ENCODE results near the gene IFNA17.
"Not testable (repeated sequence)": the region's sequence is repeated elsewhere in the genome, so short reads cannot be mapped to it uniquely, and the experiment has no call there.

IFNA17 gene

DNA sequence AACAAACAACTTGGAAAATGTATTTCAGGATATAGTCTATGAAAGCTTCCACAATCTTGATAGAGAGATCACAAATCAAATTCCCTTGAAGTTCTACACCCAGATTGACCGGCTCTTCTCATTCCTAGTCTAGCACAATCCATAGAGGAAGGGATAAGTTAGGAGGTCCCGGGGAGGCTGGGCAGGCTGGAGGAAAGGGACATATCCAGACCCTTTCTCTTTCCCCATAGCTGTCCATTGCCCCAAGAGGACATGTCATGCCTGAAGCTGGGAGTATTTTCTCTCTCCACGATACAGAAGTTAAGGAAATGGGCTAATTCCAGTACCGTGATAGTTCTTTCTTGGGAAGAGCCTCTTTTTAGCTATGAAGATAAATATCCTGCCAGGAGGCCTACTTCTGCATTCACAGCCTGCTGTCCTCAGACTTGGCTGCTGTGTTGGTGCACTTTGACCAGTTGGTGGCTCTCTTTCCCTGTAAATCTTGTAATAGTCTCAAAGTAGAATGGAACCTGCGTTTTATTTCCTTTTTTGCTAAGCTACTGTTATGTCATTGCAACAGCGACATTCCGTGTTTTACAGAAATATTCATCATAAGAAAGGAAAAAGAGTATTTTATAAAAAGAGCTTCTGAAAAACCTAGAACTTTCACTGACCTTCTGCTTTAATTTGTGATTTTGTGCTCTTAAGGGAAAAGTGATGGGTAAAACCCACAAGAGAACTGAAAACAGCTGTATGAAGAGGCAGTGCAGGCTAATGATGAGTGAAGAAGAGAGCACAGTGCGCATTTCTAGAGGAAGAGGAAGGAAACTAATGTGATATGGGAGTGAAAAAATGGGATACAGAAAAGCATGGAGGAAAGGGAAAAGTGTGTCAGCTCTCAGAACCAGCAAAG, 7.7 kb upstream of the IFNA17 start:
- POLR2A ChIA-PET; H3K36me3 ChIP-seq (ENCODE audit: control insufficient read depth in 4 of 4, insufficient read depth in 4 of 4, low read length in 3 of 4); H3K27ac ChIP-seq (ENCODE audit: insufficient read depth in 1 of 2, low read depth in 1 of 2, low read length in 2 of 2, poor library complexity in 1 of 2, severe bottlenecking in 2 of 2); H3K27me3 ChIP-seq (replicated peaks in 2 of 5; ENCODE audit: control insufficient read depth in 4 of 5, insufficient read depth in 5 of 5, low read length in 4 of 5); H3K9me3 ChIP-seq (ENCODE audit: control extremely low read depth in 1 of 5, control insufficient read depth in 4 of 5, insufficient read depth in 2 of 5, low read depth in 1 of 5, low read length in 4 of 5); H3K4me1 ChIP-seq (ENCODE audit: control extremely low read depth in 1 of 4, control insufficient read depth in 4 of 4, insufficient read depth in 4 of 4, low read length in 3 of 4): not testable (repeated sequence)
- peak; percentile 72 to 84 (median 81) for DNase-seq
- WGBS (ENCODE audit: insufficient coverage) = 44% methylated on average over 4 of the region's 8 CpGs
- CTCF ChIA-PET = interaction anchor here (0.7 to 3.7 kb wide), 37 partner anchors 9 to 568 kb away, joined by 3 to 24 read pairs (median 4); partner anchors contain the start of gene KLHL9
- peak overlapping the region in 4 of 7 experiments; percentile 13 to 58 (median 29) for H3K4me3 ChIP-seq (ENCODE audit: control insufficient read depth in 1 of 7, extremely low read depth in 1 of 7, insufficient read depth in 4 of 7, low read depth in 2 of 7, low read length in 6 of 7)

DNA sequence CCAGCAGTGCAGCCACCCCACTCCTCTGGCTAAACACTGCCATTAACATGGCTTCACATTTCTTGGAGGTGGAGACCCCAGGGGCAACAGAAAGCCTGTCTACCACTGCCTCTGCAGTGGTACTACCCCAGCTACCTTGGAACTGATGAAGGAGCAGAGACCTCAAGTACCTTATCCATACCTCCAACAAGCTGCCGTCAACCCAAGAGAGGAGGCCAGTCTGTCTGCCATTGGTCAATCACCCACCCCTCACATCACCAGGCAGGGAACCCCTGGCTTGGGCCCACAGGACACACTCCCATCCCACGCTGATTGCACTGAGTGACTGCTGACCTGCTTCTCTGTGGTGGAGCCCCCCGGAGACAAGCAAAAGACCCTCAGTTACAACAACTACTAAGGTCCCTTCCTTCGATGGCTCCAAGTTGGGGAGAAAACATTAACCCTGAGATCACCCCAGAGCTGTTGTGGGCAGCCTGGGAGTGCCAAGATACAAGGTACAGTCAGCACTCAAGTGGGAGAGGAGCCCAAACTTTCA, 6.2 kb upstream of the IFNA17 start:
- Histone ChIP-seq H3K36me3 (ENCODE audit: control insufficient read depth in 4 of 4, insufficient read depth in 4 of 4, low read length in 3 of 4) (no peaks in the 10 kb centered on the region), H3K27me3 (replicated peaks in 2 of 5; ENCODE audit: control insufficient read depth in 4 of 5, insufficient read depth in 5 of 5, low read length in 4 of 5) (no peaks in the 10 kb centered on the region), H3K4me1 (ENCODE audit: control extremely low read depth in 1 of 4, control insufficient read depth in 4 of 4, insufficient read depth in 4 of 4, low read length in 3 of 4) (peaks cover 0 to 3% (median 0%) of the 10 kb centered on the region in 4 experiments), H3K27ac (ENCODE audit: insufficient read depth in 1 of 2, low read depth in 1 of 2, low read length in 2 of 2, poor library complexity in 1 of 2, severe bottlenecking in 2 of 2) (no peak overlapping the region), H3K9me3 (ENCODE audit: control extremely low read depth in 1 of 5, control insufficient read depth in 4 of 5, insufficient read depth in 2 of 5, low read depth in 1 of 5, low read length in 4 of 5) (no peaks in the 10 kb centered on the region), H3K4me3 (ENCODE audit: control insufficient read depth in 1 of 7, extremely low read depth in 1 of 7, insufficient read depth in 4 of 7, low read depth in 2 of 7, low read length in 6 of 7) (no peak overlapping the region)
- CTCF ChIA-PET = interaction anchor here (0.9 to 3.7 kb wide), 9 partner anchors 19 to 228 kb away, joined by 3 to 24 read pairs (median 8); no protein-coding TSS in a partner anchor
- 100% methylated on average over 3 of the region's 4 CpGs for WGBS (ENCODE audit: insufficient coverage)
- POLR2A ChIA-PET = no interaction called here
- no peak for DNase-seq

DNA sequence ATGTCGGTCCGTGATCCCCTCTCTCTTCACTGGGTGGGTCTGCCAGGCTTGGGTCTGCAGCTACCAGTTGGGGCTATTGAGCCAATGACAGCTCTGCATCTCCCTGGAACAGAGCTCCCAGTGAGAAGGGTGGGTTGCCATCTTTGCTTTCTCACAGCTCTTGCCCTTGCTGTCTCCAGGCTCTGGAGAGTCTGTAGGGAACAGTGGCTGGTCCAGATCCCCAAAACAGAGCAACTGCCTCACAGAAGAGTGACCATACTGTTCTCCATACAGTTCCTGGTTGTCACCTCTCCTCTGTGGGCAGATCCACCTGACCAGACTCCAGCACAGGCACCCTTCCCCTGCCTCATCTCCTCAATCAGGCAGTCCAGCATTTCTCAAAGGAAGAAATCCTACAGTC, 5.2 kb upstream of the IFNA17 start:
- no peaks in the 10 kb centered on the region for H3K36me3 ChIP-seq (ENCODE audit: control insufficient read depth in 4 of 4, insufficient read depth in 4 of 4, low read length in 3 of 4)
- no peak overlapping the region for H3K4me3 ChIP-seq (ENCODE audit: control insufficient read depth in 1 of 7, extremely low read depth in 1 of 7, insufficient read depth in 4 of 7, low read depth in 2 of 7, low read length in 6 of 7)
- peaks cover 0 to 3% (median 0%) of the 10 kb centered on the region in 4 experiments for H3K4me1 ChIP-seq (ENCODE audit: control extremely low read depth in 1 of 4, control insufficient read depth in 4 of 4, insufficient read depth in 4 of 4, low read length in 3 of 4)
- H3K9me3 ChIP-seq (ENCODE audit: control extremely low read depth in 1 of 5, control insufficient read depth in 4 of 5, insufficient read depth in 2 of 5, low read depth in 1 of 5, low read length in 4 of 5) = no peaks in the 10 kb centered on the region
- ChIA-PET CTCF (interaction anchor here (1.6 to 3.4 kb wide), 5 partner anchors 15 to 222 kb away, joined by 3 to 18 read pairs (median 7); no protein-coding TSS in a partner anchor), POLR2A (no interaction called here)
- 100% methylated on average over 2 of the region's 2 CpGs for WGBS (ENCODE audit: insufficient coverage)
- H3K27ac ChIP-seq (ENCODE audit: insufficient read depth in 1 of 2, low read depth in 1 of 2, low read length in 2 of 2, poor library complexity in 1 of 2, severe bottlenecking in 2 of 2) = no peak overlapping the region
- DNase-seq = no peak
- no peaks in the 10 kb centered on the region for H3K27me3 ChIP-seq (replicated peaks in 2 of 5; ENCODE audit: control insufficient read depth in 4 of 5, insufficient read depth in 5 of 5, low read length in 4 of 5)

DNA sequence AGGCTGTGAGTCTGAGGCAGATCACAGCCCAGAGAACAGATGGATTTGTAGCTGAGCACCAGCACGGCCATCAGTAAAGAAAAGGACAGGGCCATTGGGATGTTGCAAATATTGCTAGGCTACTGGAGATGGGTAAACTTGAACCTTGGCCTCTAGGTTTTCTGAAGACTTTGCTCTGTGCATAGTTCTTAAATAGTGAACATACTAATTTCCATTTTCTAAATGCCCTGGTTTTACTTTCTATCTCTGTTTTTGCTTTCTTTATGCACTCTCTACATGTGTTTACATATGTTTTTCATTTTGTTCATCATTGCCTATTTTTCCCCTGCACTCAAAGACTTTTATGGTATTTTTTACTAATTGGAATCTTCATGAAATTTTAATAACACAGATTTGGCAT, 10.8 kb downstream of the IFNA17 start, which contains the start of gene IFNA16:
Gene IFNA16 (minus strand): TSS at position 101 of the 400 bp plus-strand sequence. CDS start 6 bp downstream, at position 95.
- H3K4me1 ChIP-seq (ENCODE audit: control extremely low read depth in 1 of 4, control insufficient read depth in 4 of 4, insufficient read depth in 4 of 4, low read length in 3 of 4); H3K27me3 ChIP-seq (replicated peaks in 2 of 5; ENCODE audit: control insufficient read depth in 4 of 5, insufficient read depth in 5 of 5, low read length in 4 of 5); POLR2A ChIA-PET; CTCF ChIA-PET; H3K9me3 ChIP-seq (ENCODE audit: control extremely low read depth in 1 of 5, control insufficient read depth in 4 of 5, insufficient read depth in 2 of 5, low read depth in 1 of 5, low read length in 4 of 5); DNase-seq; H3K27ac ChIP-seq (ENCODE audit: insufficient read depth in 1 of 2, low read depth in 1 of 2, low read length in 2 of 2, poor library complexity in 1 of 2, severe bottlenecking in 2 of 2); H3K4me3 ChIP-seq (ENCODE audit: control insufficient read depth in 1 of 7, extremely low read depth in 1 of 7, insufficient read depth in 4 of 7, low read depth in 2 of 7, low read length in 6 of 7); H3K36me3 ChIP-seq (ENCODE audit: control insufficient read depth in 4 of 4, insufficient read depth in 4 of 4, low read length in 3 of 4): not testable (repeated sequence)
- no CpG with 5 or more reads among the region's 1 CpG for WGBS (ENCODE audit: insufficient coverage)

DNA sequence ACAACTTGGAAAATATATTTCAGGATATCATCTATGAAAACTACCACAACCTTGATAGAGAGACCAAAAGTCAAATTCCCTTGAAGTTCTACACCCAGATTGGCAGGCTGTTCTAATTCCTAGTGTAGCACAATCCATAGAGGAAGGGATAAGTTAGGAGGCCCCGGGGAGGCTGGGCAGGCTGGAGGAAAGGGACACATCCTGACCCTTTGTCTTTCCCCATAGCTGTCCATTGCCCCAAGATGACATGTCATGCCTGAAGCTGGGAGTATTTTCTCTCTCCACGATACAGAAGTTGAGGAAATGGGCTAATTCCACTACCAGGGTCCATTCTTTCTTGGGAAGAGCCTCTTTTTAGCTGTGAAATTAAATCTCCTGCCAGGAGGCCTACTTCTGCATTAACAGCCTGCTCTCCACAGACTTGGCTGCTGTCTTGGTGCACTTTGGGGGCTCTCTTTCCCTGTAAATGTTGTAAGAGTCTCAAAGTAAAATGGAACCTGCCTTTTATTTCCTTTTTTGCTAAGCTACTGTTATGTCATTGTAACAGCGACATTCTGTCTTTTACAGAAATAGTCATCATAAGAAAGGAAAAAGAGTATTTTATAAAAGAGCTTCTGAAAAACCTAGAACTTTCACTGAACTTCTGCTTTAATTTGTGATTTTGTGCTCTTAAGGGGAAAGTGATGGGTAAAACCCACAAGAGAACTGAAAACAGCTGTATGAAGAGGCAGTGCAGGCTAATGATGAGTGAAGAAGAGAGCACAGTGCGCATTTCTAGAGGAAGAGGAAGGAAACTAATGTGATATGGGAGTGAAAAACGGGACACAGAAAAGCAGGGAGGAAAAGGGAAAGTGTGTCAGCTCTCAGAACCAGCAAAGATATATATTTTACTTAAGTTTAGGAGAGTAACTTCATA, 14.4 kb downstream of the IFNA17 start:
- H3K4me1 ChIP-seq (ENCODE audit: control extremely low read depth in 1 of 4, control insufficient read depth in 4 of 4, insufficient read depth in 4 of 4, low read length in 3 of 4); H3K27ac ChIP-seq (ENCODE audit: insufficient read depth in 1 of 2, low read depth in 1 of 2, low read length in 2 of 2, poor library complexity in 1 of 2, severe bottlenecking in 2 of 2); H3K9me3 ChIP-seq (ENCODE audit: control extremely low read depth in 1 of 5, control insufficient read depth in 4 of 5, insufficient read depth in 2 of 5, low read depth in 1 of 5, low read length in 4 of 5); H3K36me3 ChIP-seq (ENCODE audit: control insufficient read depth in 4 of 4, insufficient read depth in 4 of 4, low read length in 3 of 4); H3K27me3 ChIP-seq (replicated peaks in 2 of 5; ENCODE audit: control insufficient read depth in 4 of 5, insufficient read depth in 5 of 5, low read length in 4 of 5); POLR2A ChIA-PET: not testable (repeated sequence)
- peak; percentile 24 to 62 (median 59) for DNase-seq
- H3K4me3 ChIP-seq (ENCODE audit: control insufficient read depth in 1 of 7, extremely low read depth in 1 of 7, insufficient read depth in 4 of 7, low read depth in 2 of 7, low read length in 6 of 7) = peak overlapping the region in 1 of 7 experiments; percentile 42
- 75% methylated on average over 1 of the region's 5 CpGs for WGBS (ENCODE audit: insufficient coverage)
- CTCF ChIA-PET = interaction anchor here (0.5 to 1.6 kb wide), 7 partner anchors 10 to 238 kb away, joined by 3 to 5 read pairs (median 3); no protein-coding TSS in a partner anchor

DNA sequence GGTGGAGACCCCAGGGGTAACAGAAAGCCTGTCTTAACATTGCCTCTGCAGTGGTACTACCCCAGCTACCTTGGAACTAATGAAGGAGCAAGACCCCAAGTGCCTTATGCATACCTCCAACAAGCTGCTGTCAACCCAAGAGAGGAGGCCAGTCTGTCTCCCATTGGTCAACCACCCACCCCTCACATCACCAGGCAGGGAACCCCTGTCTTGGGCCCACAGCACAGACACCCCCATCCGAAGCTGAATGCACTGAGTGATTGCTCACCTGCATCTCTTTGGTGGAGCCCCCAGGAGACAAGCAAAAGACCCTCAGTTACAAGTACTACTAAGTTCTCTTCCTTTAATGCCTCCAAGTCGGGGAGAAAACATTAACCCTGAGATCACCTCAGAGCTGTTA, 15.9 kb downstream of the IFNA17 start:
- CTCF ChIA-PET = interaction anchor here (0.6 to 2.4 kb wide), 5 partner anchors 8 to 101 kb away, joined by 3 to 5 read pairs (median 5); no protein-coding TSS in a partner anchor
- H3K9me3 ChIP-seq (ENCODE audit: control extremely low read depth in 1 of 5, control insufficient read depth in 4 of 5, insufficient read depth in 2 of 5, low read depth in 1 of 5, low read length in 4 of 5); H3K27me3 ChIP-seq (replicated peaks in 2 of 5; ENCODE audit: control insufficient read depth in 4 of 5, insufficient read depth in 5 of 5, low read length in 4 of 5); DNase-seq; POLR2A ChIA-PET; H3K36me3 ChIP-seq (ENCODE audit: control insufficient read depth in 4 of 4, insufficient read depth in 4 of 4, low read length in 3 of 4); H3K4me3 ChIP-seq (ENCODE audit: control insufficient read depth in 1 of 7, extremely low read depth in 1 of 7, insufficient read depth in 4 of 7, low read depth in 2 of 7, low read length in 6 of 7); H3K27ac ChIP-seq (ENCODE audit: insufficient read depth in 1 of 2, low read depth in 1 of 2, low read length in 2 of 2, poor library complexity in 1 of 2, severe bottlenecking in 2 of 2); H3K4me1 ChIP-seq (ENCODE audit: control extremely low read depth in 1 of 4, control insufficient read depth in 4 of 4, insufficient read depth in 4 of 4, low read length in 3 of 4): not testable (repeated sequence)
- 100% methylated on average over 1 of the region's 2 CpGs for WGBS (ENCODE audit: insufficient coverage)
